Measurements from ENCODE around the gene NPFF. TPM values are rescaled to one million over a fixed set of nuclear protein-coding genes. Genes with fewer than 3 reads are reported as not detected.

NPFF gene
- total and polyA plus RNA-seq, 2 donors (not counting 3 experiments of a cell fraction or from before 2014, with no cell fraction given), result not detected

DNA sequence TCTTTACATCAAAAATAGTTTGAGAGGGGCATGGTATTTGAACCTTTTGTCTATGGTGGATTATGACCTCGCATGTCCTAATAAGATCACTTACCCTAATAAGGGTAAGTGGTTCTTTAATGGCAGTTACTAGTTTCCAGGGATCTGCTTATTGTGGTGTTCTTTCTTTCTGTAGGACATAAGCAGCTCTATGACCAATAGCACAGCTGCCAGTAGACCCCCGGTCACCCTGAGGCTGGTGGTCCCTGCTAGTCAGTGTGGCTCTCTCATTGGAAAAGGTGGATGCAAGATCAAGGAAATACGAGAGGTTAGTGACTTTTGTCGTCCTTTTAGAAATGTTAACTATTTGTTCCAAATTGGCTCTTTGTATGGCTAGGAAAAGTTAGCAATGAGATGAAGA is 48.2 kb downstream of the NPFF start:
- H3K9me3 ChIP-seq (replicated peaks; ENCODE audit: control insufficient read depth, insufficient read depth, low read length), result no peaks in the 10 kb centered on the region
- H3K9me1 ChIP-seq (replicated peaks; ENCODE audit: control insufficient read depth, extremely low read depth, insufficient read depth, low read length), result no peaks in the 10 kb centered on the region
- DNase-seq (ENCODE audit: low read depth, low spot score) (no peak), FAIRE-seq (no peak)
- TF ChIP-seq EZH2 (IDR thresholded peaks at IDR 0.05; ENCODE audit: borderline replicate concordance, low read depth, low read length, severe bottlenecking), result no peak
- TF ChIP-seq JUN (IDR thresholded peaks at IDR 0.05; ENCODE audit: borderline replicate concordance, insufficient read depth, insufficient read length, low read depth), result no peak
- TF ChIP-seq, protein P1, sequence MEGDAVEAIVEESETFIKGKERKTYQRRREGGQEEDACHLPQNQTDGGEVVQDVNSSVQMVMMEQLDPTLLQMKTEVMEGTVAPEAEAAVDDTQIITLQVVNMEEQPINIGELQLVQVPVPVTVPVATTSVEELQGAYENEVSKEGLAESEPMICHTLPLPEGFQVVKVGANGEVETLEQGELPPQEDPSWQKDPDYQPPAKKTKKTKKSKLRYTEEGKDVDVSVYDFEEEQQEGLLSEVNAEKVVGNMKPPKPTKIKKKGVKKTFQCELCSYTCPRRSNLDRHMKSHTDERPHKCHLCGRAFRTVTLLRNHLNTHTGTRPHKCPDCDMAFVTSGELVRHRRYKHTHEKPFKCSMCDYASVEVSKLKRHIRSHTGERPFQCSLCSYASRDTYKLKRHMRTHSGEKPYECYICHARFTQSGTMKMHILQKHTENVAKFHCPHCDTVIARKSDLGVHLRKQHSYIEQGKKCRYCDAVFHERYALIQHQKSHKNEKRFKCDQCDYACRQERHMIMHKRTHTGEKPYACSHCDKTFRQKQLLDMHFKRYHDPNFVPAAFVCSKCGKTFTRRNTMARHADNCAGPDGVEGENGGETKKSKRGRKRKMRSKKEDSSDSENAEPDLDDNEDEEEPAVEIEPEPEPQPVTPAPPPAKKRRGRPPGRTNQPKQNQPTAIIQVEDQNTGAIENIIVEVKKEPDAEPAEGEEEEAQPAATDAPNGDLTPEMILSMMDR (IDR thresholded peaks at IDR 0.05; ENCODE audit: extremely low read depth in 1 of 2, insufficient read depth in 1 of 2, low read depth in 1 of 2, low read length in 2 of 2), result no peak
- TF ChIP-seq MYC (IDR thresholded peaks at IDR 0.05; ENCODE audit: low read depth, low read length), result no peak
- TF ChIP-seq MAX (IDR thresholded peaks at IDR 0.05; ENCODE audit: insufficient read depth, insufficient read length), result no peak
- no peak for TF ChIP-seq GATA2 (IDR thresholded peaks at IDR 0.05; ENCODE audit: insufficient read depth, insufficient read length, low read depth, low read length)
- TF ChIP-seq POLR2A (IDR thresholded peaks at IDR 0.05; ENCODE audit: low read depth, low read length), result no peak
- peaks cover 3% of the 10 kb centered on the region for H3K4me1 ChIP-seq (ENCODE audit: control insufficient read depth, extremely low read depth, insufficient read depth, low read length)
- intact Hi-C loops (cut with micrococcal nuclease), result no loop called here
- peaks cover 94% of the 10 kb centered on the region for H3K79me2 ChIP-seq (ENCODE audit: control insufficient read depth, insufficient read depth, low read length)
- H3K9ac ChIP-seq (replicated peaks; ENCODE audit: extremely low read depth, insufficient read depth, low read length), result no peak overlapping the region
- POLR2A ChIA-PET, result no interaction called here
- CTCF ChIA-PET, result interaction anchor here (0.7 kb wide), 1 partner anchor 107 kb away, joined by 3 read pairs; no protein-coding TSS in a partner anchor
- H2AFZ ChIP-seq (ENCODE audit: low read depth, low read length), result no peak overlapping the region
- H3K36me3 ChIP-seq (ENCODE audit: control insufficient read depth in 2 of 2, extremely low read depth in 1 of 2, insufficient read depth in 2 of 2, low read length in 2 of 2), result peaks cover 55 to 77% of the 10 kb centered on the region in 2 experiments
- peaks cover 17% of the 10 kb centered on the region for H4K20me1 ChIP-seq (replicated peaks; ENCODE audit: control insufficient read depth, extremely low read depth, insufficient read depth, low read length)
- BruUV-seq (replicated peaks), result no TSS peak
- H3K4me2 ChIP-seq (ENCODE audit: insufficient read depth, low read length), result no peak overlapping the region
- dilution Hi-C loops (cut with MboI; ENCODE audit: extremely low pct_ligation_motif_present, low sequenced_read_pairs), result no loop called here
- H3K4me3 ChIP-seq (replicated peaks in 1 of 3; ENCODE audit: insufficient read depth in 1 of 3, low read depth in 1 of 3, low read length in 3 of 3), result no peak overlapping the region
- no peaks in the 10 kb centered on the region for H3K27me3 ChIP-seq (ENCODE audit: control insufficient read depth in 2 of 2, insufficient read depth in 2 of 2, low read length in 2 of 2)
- H3K27ac ChIP-seq (ENCODE audit: insufficient read depth, low read depth, low read length), result no peak overlapping the region

Small RNAs within 50 kb of the gene (small RNA-seq; reads per million reads assigned to genes)
- not detected for gene AC023509.3 (ENCODE audit: insufficient read depth, insufficient read length, low read depth, low replicate concordance)

Other genes with a start within 250 kb of the NPFF start
- 39.3 and 42.7 TPM in 2 replicates for gene ESPL1, start 239.2 kb downstream of the NPFF start, total RNA-seq
- 16.2 and 18.8 TPM in 2 replicates for gene ESPL1, start 239.2 kb downstream of the NPFF start, polyA plus RNA-seq
- 286 and 301 TPM in 2 replicates for gene PFDN5, start 211.9 kb downstream of the NPFF start, total RNA-seq
- gene PFDN5, start 211.9 kb downstream of the NPFF start, polyA plus RNA-seq, result 665 and 745 TPM in 2 replicates
- gene MYG1, start 207.8 kb downstream of the NPFF start, total RNA-seq, result 61.1 and 65.8 TPM in 2 replicates
- 65.5 and 65.9 TPM in 2 replicates for gene MYG1, start 207.8 kb downstream of the NPFF start, polyA plus RNA-seq
- 57.8 and 60.0 TPM in 2 replicates for gene AAAS, start 185.9 kb downstream of the NPFF start, total RNA-seq
- 83.1 and 86.0 TPM in 2 replicates for gene AAAS, start 185.9 kb downstream of the NPFF start, polyA plus RNA-seq
- gene SP7, start 171.1 kb downstream of the NPFF start, total RNA-seq, result not detected in 2 replicates
- not detected in 2 replicates for gene SP7, start 171.1 kb downstream of the NPFF start, polyA plus RNA-seq
- 56.3 and 57.7 TPM in 2 replicates for gene SP1, start 127.3 kb downstream of the NPFF start, total RNA-seq
- gene SP1, start 127.3 kb downstream of the NPFF start, polyA plus RNA-seq, result 33.2 and 34.8 TPM in 2 replicates
- not detected in 2 replicates for gene AMHR2, start 83.6 kb downstream of the NPFF start, total RNA-seq
- gene AMHR2, start 83.6 kb downstream of the NPFF start, polyA plus RNA-seq, result not detected in 2 replicates
- 123 and 139 TPM in 2 replicates for gene PRR13, start 65.8 kb downstream of the NPFF start, total RNA-seq
- gene PRR13, start 65.8 kb downstream of the NPFF start, polyA plus RNA-seq, result 60.6 and 68.9 TPM in 2 replicates
- gene PCBP2, start 55.4 kb downstream of the NPFF start, total RNA-seq, result 948 and 995 TPM in 2 replicates
- gene PCBP2, start 55.4 kb downstream of the NPFF start, polyA plus RNA-seq, result 431 and 526 TPM in 2 replicates
- 29.3 and 33.3 TPM in 2 replicates for gene MAP3K12, start 8.0 kb downstream of the NPFF start, total RNA-seq
- 66.2 and 69.2 TPM in 2 replicates for gene MAP3K12, start 8.0 kb downstream of the NPFF start, polyA plus RNA-seq
- gene TARBP2, start 6.2 kb downstream of the NPFF start, total RNA-seq, result 53.8 and 57.2 TPM in 2 replicates
- 82.8 and 92.1 TPM in 2 replicates for gene TARBP2, start 6.2 kb downstream of the NPFF start, polyA plus RNA-seq
- 56.9 and 68.5 TPM in 2 replicates for gene ATF7, start 118.9 kb upstream of the NPFF start, total RNA-seq
- 31.4 and 36.0 TPM in 2 replicates for gene ATF7, start 118.9 kb upstream of the NPFF start, polyA plus RNA-seq
- gene ATP5MC2, start 168.6 kb upstream of the NPFF start, total RNA-seq, result 375 and 402 TPM in 2 replicates
- 820 and 971 TPM in 2 replicates for gene ATP5MC2, start 168.6 kb upstream of the NPFF start, polyA plus RNA-seq
- 61.8 and 70.9 TPM in 2 replicates for gene CALCOCO1, start 220.0 kb upstream of the NPFF start, total RNA-seq
- 135 and 146 TPM in 2 replicates for gene CALCOCO1, start 220.0 kb upstream of the NPFF start, polyA plus RNA-seq
- gene CISTR, start 244.5 kb upstream of the NPFF start, total RNA-seq, result not detected in 2 replicates
- not detected in 2 replicates for gene CISTR, start 244.5 kb upstream of the NPFF start, polyA plus RNA-seq

Data from endothelial cell of umbilical vein (primary cell).